Measurements from ENCODE around the gene AFAP1. TPM values are rescaled to one million over a fixed set of nuclear protein-coding genes. Genes with fewer than 3 reads are reported as not detected.
A peak's percentile ranks its signal among the peaks of the same experiment; 100 is the strongest.

Gene AFAP1
- total RNA-seq, 1 donor from 2014 or later: 29.8 TPM

DNA sequence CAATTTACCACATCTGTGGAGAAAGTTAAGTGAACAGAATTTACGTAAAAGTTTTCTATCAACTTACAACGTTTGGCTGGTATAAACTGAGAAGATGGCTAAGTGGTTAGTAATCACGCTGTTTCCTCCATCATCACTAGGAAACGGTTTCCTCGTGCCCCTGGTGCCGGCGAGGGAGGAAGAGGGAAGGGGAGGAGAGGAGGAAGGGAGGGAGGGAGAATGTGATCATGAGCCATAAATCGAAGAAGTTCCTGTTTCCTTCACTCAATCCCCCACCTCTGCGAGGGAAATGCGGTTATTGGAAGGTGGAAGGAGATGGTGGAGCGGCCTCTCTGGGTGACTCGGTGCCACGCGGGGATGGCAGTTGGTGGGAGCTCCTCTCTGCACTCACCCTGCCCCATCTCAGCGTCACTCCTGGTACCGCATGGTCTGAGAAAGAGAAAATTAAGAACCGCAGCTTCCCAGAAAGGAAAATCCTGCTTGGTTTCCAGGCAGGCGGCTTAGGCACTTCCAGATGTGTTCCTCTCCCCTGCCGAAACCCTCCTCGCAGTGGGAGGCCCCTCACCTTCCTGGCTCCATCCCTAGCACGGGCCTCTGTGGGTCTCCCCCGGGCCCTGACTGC lies 216.8 kb downstream of the AFAP1 start:
- DNase-seq (ENCODE audit: low read depth in 2 of 2): peak in 1 of 2 donors; percentile 33

DNA sequence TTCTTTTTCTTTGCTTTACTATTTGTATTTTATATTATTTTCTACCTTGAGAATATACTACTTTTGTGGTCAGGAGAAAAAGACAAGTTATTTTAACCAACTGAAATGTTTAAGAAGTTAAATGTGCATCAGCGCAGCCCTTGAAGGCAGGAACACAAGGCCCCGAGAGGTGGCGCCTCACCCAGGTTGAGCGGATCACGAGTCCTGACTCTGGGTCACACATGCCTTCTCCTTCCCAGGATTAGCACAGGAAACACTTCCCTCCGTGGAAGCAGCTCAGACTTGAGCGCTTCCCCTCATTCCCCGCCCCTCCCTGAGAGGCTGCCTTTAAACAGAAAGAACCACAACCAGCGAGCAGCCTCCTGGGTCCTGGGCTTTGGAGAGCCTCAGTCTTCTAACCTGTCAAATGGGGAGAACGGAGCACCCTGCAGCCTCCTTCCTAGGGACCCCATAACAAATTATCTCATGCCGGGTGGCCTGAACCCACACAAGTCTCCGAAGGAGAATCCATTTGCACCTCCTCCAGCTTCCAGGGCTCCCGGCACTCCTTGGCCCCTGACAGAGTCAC lies 217.6 kb downstream of the AFAP1 start:
- DNase-seq (ENCODE audit: low read depth in 2 of 2): peak; percentile 35 to 67

- peak; percentile 36 to 62 for DNase-seq (ENCODE audit: low read depth in 2 of 2)
Measured at GRCh38 chr4:7719354-7720174, 220.1 kb downstream of the AFAP1 start.

DNA sequence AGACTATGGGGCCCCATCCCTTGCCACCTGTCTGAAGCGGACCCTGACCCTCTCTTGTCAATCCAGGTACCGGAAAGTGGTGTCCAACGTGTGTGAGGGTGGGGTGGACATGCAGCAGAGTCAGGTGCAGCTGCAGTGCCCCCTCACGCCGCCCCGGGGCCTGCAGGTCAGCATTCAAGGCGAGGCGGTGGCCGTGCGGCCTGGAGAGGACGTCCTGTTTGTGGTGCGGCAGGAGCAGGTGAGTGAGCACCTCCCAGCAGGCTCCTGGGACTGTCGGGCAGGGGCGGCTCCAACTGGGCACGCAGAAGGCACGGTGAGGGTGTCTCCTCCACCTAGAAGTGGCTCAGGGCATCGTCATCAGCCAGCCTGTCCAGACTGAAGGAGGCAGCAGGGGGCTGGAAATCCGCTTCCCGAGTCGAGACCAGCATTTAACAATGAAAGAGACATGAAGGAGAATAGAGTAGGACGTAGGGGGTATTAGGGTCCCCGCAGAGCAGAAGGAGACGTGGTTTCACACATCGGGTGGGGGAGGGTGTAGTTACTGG lies 221.6 kb downstream of the AFAP1 start:
- DNase-seq (ENCODE audit: low read depth in 2 of 2): no peak

DNA sequence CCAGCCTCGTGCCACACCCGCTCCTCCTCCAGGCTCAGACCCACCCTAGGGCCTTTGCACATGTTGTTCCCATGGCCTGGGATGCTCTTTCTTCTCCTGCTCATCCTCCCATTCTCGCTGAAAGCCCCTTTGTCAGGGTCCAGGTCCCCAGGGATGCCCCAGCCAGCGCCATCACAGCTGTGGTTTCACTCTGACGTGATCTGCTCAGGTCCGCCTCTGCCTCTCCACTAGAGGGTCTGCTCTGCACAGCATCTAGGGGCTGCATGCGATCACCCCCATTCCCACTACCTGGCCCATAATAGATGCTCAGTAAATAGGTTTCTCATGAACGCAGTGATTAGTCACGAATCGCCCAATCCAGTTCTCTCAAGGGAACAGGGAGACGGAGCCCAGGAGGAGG lies 222.5 kb downstream of the AFAP1 start:
- no peak for DNase-seq (ENCODE audit: low read depth in 2 of 2)

GRCh38 chr4:7716010-7716721 lies 223.5 kb downstream of the AFAP1 start:
- DNase-seq (ENCODE audit: low read depth in 2 of 2): no peak

DNA sequence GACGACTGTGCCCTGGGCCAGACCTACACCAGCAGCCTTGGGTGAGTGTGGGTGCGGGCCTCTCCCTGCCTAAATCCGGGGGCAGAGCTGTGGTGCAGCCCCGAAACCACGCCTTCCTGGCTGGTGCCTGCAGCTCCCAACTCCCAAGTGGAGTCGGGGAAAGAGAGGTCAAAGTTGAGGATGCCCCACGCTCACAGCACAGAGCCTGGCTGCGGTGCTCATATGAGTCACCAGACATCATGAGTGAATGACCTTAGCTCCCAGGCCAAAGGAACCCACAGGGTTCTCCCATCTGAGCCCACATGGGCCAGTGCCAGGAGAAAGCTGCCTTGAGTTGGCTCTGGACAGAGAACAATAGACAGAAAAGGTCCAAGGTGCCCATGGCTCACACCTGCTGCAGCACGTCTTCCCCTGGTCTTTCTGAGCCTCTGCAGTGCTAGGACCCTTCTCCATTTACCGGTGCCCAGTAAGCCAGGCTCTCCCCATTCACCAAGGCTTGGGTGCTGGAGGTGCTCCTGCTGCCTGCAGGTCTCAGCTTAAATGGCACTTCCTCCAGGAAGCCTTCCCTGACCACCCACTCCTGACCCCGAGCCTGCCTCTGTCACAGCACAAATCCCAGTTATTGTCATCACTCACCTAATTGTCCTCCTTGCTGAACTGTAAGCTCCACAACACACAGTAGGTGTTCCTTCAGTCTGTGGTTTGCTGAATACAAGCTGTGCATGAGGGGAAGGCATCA lies 224.2 kb downstream of the AFAP1 start:
- DNase-seq (ENCODE audit: low read depth in 2 of 2): no peak

- no peak for DNase-seq (ENCODE audit: low read depth in 2 of 2)
Measured at GRCh38 chr4:7714738-7715137, 224.9 kb downstream of the AFAP1 start.

DNA sequence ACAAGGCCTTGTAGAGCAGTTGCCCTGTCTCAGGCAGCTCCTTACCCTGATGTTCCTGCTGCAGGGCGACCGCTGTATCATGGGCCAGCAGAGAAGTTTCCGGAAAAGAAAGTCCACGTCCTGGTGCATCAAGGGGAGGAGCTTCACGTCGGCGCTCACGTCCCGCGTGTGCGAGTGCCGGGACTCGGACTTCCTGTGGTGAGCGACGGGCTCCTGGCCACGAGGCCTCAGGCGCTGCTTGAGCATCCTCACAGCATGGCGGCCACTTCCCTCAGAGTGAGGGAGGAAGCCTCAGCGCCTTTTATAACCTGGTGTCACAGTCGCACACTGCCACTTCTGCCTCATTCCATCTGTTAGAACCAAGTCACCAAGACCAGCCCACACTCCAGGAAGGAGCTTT lies 225.5 kb downstream of the AFAP1 start:
- DNase-seq (ENCODE audit: low read depth in 2 of 2): no peak

DNA sequence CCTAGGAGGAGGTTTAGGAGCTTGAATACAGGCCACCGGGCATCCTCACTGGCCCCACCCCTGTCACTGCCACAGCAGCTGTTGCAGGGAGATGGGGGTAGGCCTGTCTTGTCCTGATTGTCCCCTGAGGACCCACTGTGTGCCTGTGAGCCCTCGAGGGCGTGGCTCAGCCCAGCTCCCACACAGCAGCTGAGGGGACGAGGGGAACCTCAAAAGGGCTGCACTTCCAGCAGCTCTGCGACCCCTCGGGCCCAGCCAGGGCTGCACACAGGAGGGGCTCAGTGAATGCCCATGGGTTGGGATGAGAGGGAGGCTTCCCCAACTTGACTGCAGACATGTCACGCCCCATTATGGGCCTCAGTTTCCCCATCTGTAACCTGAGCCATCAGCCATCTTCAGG lies 225.9 kb downstream of the AFAP1 start:
- no peak for DNase-seq (ENCODE audit: low read depth in 2 of 2)

DNA sequence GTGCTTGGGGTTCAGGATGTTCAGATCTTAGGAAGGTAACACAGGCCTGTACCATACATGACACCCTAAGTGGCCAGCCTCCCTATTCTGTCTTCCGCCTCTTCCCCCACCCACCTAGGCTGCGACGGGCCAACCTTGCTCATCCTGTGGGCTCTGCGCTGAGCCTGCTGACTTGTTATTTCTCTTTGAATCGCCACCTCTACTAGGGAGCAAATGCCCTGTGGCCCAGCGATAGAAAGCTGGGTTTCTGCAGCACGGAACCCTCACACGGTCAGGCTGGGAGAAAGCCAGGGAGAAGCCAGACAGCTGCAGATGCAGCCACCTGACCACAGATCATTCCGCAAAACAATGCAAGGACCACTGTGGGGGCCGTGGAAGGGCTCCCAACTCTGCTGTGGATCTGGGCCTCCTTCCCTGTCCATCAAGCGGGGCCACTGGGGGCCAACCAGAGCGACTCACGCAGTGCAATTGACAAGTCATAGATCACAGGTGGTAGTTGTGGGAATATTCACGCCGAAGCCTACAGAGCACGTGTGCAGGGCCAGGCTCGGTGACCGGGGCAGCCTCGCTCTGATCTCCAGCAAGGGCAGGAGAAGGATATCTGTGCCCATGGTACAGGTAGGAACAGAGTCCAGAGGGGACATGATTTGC lies 227.5 kb downstream of the AFAP1 start:
- no peak for DNase-seq (ENCODE audit: low read depth in 2 of 2)

DNA sequence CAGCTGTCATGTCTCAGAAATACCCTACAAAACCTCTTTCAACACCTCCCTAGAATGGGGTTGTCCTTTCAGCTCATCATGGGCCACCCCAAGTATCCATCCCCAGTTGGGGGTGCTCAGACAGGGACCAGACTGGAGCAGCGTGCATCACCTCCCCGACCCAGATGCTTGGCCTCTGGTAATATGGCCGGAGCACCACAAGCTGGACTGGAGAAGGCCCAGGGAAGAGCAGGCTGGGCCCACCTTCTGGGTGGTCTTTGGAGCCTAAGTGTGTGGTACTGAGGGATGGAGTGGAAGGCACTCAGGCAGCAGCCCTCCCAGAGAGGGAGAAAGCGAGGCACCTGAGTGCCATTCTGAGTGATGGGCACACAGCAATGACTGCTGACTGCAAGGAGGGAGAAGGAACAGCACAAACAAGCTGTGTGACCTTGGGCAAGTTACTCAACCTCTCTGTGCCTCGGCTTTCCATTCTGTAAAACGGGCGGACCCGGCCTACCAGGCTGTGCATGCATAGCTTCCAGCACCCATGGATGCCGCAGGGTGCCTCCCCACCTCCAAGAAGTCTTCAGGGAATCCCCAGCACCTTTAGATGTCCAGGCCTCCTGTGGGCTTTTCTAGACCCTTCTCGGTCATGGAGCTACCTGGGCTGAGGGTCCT lies 228.2 kb downstream of the AFAP1 start:
- DNase-seq (ENCODE audit: low read depth in 2 of 2): no peak

GRCh38 chr4:7710576-7711306 lies 228.9 kb downstream of the AFAP1 start:
- no peak for DNase-seq (ENCODE audit: low read depth in 2 of 2)

- DNase-seq (ENCODE audit: low read depth in 2 of 2): no peak
Measured at GRCh38 chr4:7710126-7710525, 229.5 kb downstream of the AFAP1 start.

GRCh38 chr4:7709431-7709830 lies 230.2 kb downstream of the AFAP1 start:
- DNase-seq (ENCODE audit: low read depth in 2 of 2): no peak

DNA sequence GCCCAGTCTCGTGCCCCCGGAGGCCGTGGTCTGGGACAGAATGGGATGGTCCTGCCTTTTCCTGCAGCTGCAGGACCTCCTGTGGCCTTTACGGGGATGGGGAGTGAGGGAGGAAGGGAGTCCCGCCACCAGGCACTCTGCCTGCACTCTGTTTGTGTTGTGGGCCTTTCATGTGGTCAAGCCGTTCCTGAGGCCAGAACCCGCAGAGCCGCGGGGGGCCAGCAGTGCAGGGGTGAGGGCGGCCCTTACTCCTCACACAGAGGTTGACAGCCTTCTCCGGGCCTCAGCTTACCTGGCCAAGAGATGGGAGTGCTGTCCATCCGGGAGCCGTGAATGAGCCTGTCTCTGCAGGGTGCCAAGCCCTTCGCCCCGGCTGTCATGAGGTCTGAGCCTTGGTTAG lies 230.7 kb downstream of the AFAP1 start:
- DNase-seq (ENCODE audit: low read depth in 2 of 2): peak in 1 of 2 donors; percentile 10
